Stimulated activated CD8-positive, alpha-beta memory T cell treated with anti-CD3 and anti-CD28 coated beads, Interleukin-7, amount 100 ng/mL, for 24 hours (primary cell): ENCODE results near the gene OR52E6.
A peak's percentile ranks its signal among the peaks of the same experiment; 100 is the strongest.

Experiments
- DNase-seq: peaks from one replicate; pipeline ENCODE4 v3.0.0-alpha.2; 2020; ENCODE audit warnings: low read depth

The OR52E6 gene

GRCh38 chr11:5841797-5842196 lies at the start of gene OR52E6:
TSS of gene OR52E6 (minus strand) at chr11:5841897. CDS start at chr11:5841897, 0 bp downstream.
- DNase-seq = no peak

GRCh38 chr11:5891216-5891800 lies 49.6 kb upstream of the OR52E6 start:
- no peak for DNase-seq

- no peak for DNase-seq
These were observed 46.0 kb upstream of the OR52E6 start for GRCh38 chr11:5887661-5888060.

- no peak for DNase-seq
These were observed 45.5 kb upstream of the OR52E6 start for GRCh38 chr11:5887172-5887571.

GRCh38 chr11:5881756-5882155 lies 40.1 kb upstream of the OR52E6 start:
- DNase-seq = no peak

- no peak for DNase-seq
These were observed 38.6 kb upstream of the OR52E6 start, which contains the start of gene OR52E4 for GRCh38 chr11:5880329-5880728. TSS of gene OR52E4 (plus strand) at chr11:5880629. CDS start at chr11:5884293, 3,664 bp downstream.

GRCh38 chr11:5878564-5878963 lies 36.9 kb upstream of the OR52E6 start:
- DNase-seq = no peak

- DNase-seq = no peak
These were observed 24.1 kb upstream of the OR52E6 start for GRCh38 chr11:5865826-5866225.

GRCh38 chr11:5857590-5857989 lies 15.9 kb upstream of the OR52E6 start, which contains the start of gene OR52E8:
TSS of gene OR52E8 (minus strand) at chr11:5857690. CDS start at chr11:5857690, 0 bp downstream.
- DNase-seq = no peak

- no peak for DNase-seq
These were observed 9.3 kb upstream of the OR52E6 start for GRCh38 chr11:5851002-5851401.

- DNase-seq = no peak
These were observed 6.0 kb upstream of the OR52E6 start for GRCh38 chr11:5847711-5848110.

- DNase-seq = no peak
These were observed 5.0 kb upstream of the OR52E6 start for GRCh38 chr11:5846701-5847100.

- no peak for DNase-seq
These were observed 4.0 kb downstream of the OR52E6 start for GRCh38 chr11:5837695-5838094.

GRCh38 chr11:5833446-5833845 lies 8.3 kb downstream of the OR52E6 start:
- no peak for DNase-seq

GRCh38 chr11:5831196-5831829 lies 10.4 kb downstream of the OR52E6 start:
- DNase-seq = no peak

GRCh38 chr11:5818245-5818886 lies 23.3 kb downstream of the OR52E6 start:
- no peak for DNase-seq

- no peak for DNase-seq
These were observed 26.2 kb downstream of the OR52E6 start for GRCh38 chr11:5815534-5815933.

- no peak for DNase-seq
These were observed 31.5 kb downstream of the OR52E6 start for GRCh38 chr11:5809905-5810795.

- no peak for DNase-seq
These were observed 32.6 kb downstream of the OR52E6 start for GRCh38 chr11:5809122-5809519.

GRCh38 chr11:5808500-5809121 lies 33.1 kb downstream of the OR52E6 start, which contains the start of gene OR52N2:
TSS of gene OR52N2 (plus strand) at chr11:5808924. CDS start at chr11:5820336, 11,412 bp downstream.
- DNase-seq = peak; percentile 27

GRCh38 chr11:5807580-5807979 lies 34.1 kb downstream of the OR52E6 start:
- DNase-seq = no peak

GRCh38 chr11:5803982-5804381 lies 37.7 kb downstream of the OR52E6 start:
- no peak for DNase-seq
